ENCODE results near the gene ALPG. TPM values are rescaled to one million over a fixed set of nuclear protein-coding genes. Genes with fewer than 3 reads are reported as not detected.
"Not testable (repeated sequence)": the region's sequence is repeated elsewhere in the genome, so short reads cannot be mapped to it uniquely, and the experiment has no call there.

ALPG gene
- total RNA-seq, 1 donor from 2014 or later: not detected

DNA sequence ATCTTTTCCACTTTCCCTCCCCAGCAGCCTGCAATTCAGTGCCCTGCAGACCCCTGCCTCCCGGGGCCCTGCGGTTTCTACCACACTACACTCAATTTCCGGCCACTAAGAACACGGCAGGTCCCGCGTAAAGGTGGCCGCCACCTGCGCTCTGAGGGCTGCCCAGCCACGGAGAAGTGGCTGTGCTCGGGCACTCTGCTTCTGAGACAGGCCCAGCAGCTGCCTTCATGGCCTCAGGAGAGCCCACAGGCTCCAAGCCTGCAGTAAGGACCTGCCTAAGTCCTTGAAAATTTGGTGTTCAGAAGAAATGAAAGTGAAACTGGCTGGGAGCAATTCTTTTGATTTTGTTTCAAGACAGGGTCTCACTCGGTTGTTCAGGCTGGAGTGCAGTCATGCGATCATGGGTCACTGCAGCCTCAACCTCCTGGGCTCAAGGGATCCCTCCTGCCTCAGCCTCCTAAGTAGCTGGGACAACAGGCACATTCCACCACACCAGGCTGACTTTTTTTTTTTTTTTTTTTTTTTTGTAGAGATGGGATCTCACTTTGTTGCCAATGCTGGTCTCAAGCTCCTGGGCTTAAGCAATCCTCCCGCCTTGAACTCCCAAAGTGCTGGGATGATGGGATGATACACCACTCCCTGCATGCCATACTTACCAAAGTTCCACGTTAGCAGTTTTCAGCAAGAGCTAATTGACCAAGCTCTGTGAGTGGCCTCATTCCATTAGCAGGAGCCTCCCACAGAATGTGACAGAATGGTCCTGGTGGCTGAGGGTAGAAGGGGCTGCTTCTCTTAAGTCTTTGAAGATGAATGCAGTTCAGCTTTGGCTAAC is 42.6 kb upstream of the ALPG start:
- TF ChIP-seq, protein P1, sequence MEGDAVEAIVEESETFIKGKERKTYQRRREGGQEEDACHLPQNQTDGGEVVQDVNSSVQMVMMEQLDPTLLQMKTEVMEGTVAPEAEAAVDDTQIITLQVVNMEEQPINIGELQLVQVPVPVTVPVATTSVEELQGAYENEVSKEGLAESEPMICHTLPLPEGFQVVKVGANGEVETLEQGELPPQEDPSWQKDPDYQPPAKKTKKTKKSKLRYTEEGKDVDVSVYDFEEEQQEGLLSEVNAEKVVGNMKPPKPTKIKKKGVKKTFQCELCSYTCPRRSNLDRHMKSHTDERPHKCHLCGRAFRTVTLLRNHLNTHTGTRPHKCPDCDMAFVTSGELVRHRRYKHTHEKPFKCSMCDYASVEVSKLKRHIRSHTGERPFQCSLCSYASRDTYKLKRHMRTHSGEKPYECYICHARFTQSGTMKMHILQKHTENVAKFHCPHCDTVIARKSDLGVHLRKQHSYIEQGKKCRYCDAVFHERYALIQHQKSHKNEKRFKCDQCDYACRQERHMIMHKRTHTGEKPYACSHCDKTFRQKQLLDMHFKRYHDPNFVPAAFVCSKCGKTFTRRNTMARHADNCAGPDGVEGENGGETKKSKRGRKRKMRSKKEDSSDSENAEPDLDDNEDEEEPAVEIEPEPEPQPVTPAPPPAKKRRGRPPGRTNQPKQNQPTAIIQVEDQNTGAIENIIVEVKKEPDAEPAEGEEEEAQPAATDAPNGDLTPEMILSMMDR (IDR thresholded peaks at IDR 0.05): peak; percentile 6
- H3K9me3 Mint-ChIP-seq (ENCODE audit: low read depth): no peaks in the 10 kb centered on the region
- no peak overlapping the region for H3K4me3 Mint-ChIP-seq (ENCODE audit: unreplicated experiment)
- H3K4me1 Mint-ChIP-seq (ENCODE audit: low read depth): peaks cover 9% of the 10 kb centered on the region
- peaks cover 2% of the 10 kb centered on the region for H3K36me3 Mint-ChIP-seq (ENCODE audit: low read depth)
- peak; percentile 58 for DNase-seq (ENCODE audit: low spot score)
- peak overlapping the region; percentile 57 for H3K27ac Mint-ChIP-seq (ENCODE audit: unreplicated experiment)
- H3K27me3 Mint-ChIP-seq (ENCODE audit: low read depth): no peaks in the 10 kb centered on the region

DNA sequence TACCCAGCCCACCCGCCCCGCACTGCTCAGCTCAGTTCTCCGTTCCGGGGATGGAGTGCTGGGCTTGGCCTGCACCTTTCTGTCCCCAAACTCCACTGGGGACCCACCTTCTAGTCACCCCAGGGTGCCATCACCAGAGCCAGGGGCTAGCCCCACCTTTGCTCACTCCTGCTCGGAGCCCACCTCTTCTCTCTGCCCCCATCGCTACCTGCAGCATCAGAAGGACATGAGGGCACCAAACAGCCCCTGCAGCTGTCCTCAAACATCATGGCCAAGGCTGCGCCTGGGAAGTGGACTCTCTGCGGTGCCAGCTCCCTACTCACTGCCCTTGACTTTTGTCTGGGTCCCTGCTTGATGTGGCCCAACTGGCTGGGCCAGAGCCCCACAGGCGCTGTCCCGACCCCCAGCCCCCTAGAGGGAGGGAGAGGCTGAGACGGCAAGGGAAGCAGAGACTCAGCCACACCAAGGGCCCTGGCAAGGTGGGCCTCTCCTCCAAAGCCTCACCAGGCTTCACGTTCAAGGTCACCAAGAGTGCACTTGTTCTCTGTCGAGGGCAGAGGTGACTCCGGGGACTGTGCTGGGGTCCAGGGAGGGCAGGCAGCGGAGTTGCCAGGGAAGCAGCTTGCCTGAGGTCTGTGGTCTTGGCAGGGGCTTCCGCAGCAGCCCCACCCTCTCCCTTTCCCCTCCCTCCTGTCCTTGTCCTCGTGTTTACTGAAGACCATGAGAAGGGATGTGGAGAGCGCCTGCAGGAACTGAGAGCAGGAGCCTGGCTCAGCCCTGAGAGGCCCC is 41.6 kb upstream of the ALPG start:
- H3K27me3 Mint-ChIP-seq (ENCODE audit: low read depth); H3K4me3 Mint-ChIP-seq (ENCODE audit: unreplicated experiment); H3K27ac Mint-ChIP-seq (ENCODE audit: unreplicated experiment); H3K36me3 Mint-ChIP-seq (ENCODE audit: low read depth); H3K4me1 Mint-ChIP-seq (ENCODE audit: low read depth); H3K9me3 Mint-ChIP-seq (ENCODE audit: low read depth): not testable (repeated sequence)
- DNase-seq (ENCODE audit: low spot score): peak; percentile 77

DNA sequence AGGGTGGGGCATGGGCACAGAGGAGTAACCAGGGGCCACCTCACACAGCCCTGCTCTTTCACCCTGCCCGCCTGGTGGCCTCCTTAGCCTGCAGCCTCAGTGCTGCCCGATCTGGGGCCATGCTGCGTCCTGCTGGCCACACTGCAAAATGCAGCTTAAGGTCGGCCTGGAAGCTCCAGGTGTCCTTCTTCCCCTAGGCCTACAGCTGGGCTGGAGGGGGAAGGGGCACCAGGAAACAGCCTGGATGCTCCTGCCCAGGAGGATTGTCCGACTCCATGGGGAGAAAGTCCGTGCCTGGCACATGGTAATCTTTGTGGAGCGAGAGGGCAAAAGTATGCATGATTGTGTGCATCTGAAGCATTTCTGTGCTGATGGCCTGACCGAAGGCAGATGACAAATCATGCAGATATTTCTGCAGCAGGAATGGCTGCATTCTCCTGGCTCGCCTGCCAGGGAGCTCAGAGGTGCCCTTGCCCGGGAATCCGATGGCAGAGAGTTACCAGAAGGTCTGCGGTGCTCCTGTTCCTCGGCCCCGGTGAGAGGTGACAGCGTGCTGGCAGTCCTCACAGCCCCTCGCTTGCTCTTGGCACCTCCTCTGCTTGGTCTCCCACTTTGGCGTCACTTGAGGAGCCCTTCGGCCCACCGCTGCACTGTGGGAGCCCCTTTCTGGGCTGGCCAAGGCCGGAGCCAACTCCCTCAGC is 40.9 kb upstream of the ALPG start:
- TF ChIP-seq, protein P1 (IDR thresholded peaks at IDR 0.05): peak; percentile 74
- no peaks in the 10 kb centered on the region for H3K9me3 Mint-ChIP-seq (ENCODE audit: low read depth)
- no peak overlapping the region for H3K4me3 Mint-ChIP-seq (ENCODE audit: unreplicated experiment)
- no peaks in the 10 kb centered on the region for H3K27me3 Mint-ChIP-seq (ENCODE audit: low read depth)
- peaks cover 9% of the 10 kb centered on the region for H3K4me1 Mint-ChIP-seq (ENCODE audit: low read depth)
- peak; percentile 76 for DNase-seq (ENCODE audit: low spot score)
- peaks cover 2% of the 10 kb centered on the region for H3K36me3 Mint-ChIP-seq (ENCODE audit: low read depth)
- no peak overlapping the region for H3K27ac Mint-ChIP-seq (ENCODE audit: unreplicated experiment)

DNA sequence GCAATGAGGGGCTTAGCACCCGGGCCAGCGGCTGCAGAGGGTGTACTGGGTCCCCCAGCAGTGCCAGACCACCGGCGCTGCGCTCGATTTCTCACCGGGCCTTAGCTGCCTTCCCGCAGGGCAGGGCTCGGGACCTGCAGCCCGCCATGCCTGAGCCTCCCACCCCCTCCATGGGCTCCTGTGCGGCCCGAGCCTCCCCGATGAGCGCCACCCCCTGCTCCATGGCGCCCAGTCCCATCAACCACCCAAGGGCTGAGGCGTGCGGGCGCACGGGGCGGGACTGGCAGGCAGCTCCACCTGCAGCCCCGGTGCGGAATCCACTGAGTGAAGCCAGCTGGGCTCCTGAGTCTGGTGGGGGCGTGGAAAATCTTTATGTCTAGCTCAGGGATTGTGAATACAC is 40.2 kb upstream of the ALPG start:
- not testable (repeated sequence) for H3K27me3 Mint-ChIP-seq (ENCODE audit: low read depth); H3K4me3 Mint-ChIP-seq (ENCODE audit: unreplicated experiment); H3K36me3 Mint-ChIP-seq (ENCODE audit: low read depth); H3K9me3 Mint-ChIP-seq (ENCODE audit: low read depth); H3K27ac Mint-ChIP-seq (ENCODE audit: unreplicated experiment); H3K4me1 Mint-ChIP-seq (ENCODE audit: low read depth)
- DNase-seq (ENCODE audit: low spot score): peak; percentile 83

DNA sequence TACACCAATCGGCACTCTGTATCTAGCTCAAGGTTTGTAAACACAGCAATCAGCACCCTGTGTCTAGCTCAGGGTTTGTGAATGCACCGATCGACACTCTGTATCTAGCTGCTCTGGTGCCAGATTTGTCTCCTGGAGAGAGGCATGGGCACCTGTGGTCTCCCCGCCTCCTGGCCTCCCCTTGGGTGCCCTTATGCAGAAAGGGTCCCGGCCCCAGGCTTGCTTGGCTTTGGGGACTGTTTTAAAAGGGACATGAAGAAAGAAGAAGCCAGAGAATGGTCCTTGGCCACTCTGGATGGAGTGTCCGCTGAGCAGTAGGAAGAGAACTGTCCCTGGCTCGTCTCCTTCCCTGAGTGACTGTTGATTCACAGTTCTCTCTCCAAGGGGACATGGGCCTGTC is 39.6 kb upstream of the ALPG start:
- peak; percentile 68 for DNase-seq (ENCODE audit: low spot score)
- H3K36me3 Mint-ChIP-seq (ENCODE audit: low read depth): peaks cover 2% of the 10 kb centered on the region
- no peak overlapping the region for H3K27ac Mint-ChIP-seq (ENCODE audit: unreplicated experiment)
- peaks cover 9% of the 10 kb centered on the region for H3K4me1 Mint-ChIP-seq (ENCODE audit: low read depth)
- H3K27me3 Mint-ChIP-seq (ENCODE audit: low read depth): no peaks in the 10 kb centered on the region
- no peaks in the 10 kb centered on the region for H3K9me3 Mint-ChIP-seq (ENCODE audit: low read depth)
- TF ChIP-seq, protein P1 (IDR thresholded peaks at IDR 0.05): no peak
- H3K4me3 Mint-ChIP-seq (ENCODE audit: unreplicated experiment): no peak overlapping the region

Measured in chondrocyte (in vitro differentiated cells).